G401.6 (cell line): ENCODE data around the gene DENND1A.
"Not testable (repeated sequence)": the region's sequence is repeated elsewhere in the genome, so short reads cannot be mapped to it uniquely, and the experiment has no call there.

ENCODE experiments used
- FAIRE-seq: peaks from 2 replicates; lab custom pipeline; 2012; peaks lifted over from hg19 to GRCh38; lab: Jason Lieb, UNC

The DENND1A gene

DNA sequence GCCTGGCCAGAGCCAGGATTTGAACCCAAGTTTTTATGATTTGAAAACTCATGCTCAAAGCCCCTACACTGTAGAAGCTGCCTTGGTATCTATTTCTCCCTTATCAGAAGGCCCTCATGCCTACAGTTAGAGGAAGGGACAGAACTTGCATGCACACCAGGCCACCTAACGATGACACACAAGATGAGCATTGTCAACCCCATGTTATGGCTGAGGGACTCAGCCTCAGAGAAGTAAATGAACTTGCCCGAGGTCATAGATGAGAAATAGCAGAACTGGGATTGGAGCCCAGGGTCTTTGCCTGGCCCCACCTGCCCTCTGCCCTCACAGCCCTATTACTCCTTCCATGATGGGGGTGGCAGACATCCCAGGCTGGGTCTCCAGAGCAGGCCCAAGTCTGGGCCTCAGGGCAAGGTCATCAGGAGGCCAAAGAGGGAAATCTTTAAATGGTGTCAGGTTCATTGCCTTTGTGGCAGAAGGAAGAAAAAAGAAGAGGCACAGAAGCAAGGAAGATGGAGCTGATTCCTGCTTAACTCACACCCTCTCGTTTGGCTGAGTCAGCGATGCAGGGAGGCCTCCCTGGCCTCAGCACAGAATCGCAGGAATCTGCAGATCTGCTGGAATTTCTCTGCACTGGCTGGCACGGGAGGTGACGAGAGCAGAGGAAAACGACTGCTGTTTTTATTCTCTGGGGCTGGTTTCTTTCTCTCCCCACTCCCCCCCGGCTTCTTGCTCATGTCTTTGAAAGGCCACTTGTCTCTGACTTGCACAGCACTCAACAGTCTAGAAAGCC, 594.5 kb downstream of the DENND1A start:
- no peak for FAIRE-seq

DNA sequence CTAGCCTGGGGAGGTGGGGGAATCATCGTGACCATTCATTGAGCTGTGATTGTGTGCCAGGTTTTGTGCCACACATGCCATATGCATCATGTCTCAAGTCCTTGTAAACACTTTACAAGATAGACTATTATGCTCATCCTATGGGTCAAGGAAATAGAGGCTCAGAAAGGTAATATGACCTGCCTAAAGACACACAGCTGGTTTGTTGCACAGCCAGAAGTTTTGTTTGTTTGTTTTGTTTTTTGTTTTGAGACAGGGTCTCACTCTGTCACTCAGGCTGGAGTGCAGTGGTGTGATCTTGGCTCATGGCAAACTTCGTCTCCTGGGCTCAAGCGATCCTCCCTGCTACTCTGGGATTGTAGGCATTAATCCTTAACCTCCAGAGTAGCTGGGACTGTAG, 595.3 kb downstream of the DENND1A start:
- FAIRE-seq, result no peak

DNA sequence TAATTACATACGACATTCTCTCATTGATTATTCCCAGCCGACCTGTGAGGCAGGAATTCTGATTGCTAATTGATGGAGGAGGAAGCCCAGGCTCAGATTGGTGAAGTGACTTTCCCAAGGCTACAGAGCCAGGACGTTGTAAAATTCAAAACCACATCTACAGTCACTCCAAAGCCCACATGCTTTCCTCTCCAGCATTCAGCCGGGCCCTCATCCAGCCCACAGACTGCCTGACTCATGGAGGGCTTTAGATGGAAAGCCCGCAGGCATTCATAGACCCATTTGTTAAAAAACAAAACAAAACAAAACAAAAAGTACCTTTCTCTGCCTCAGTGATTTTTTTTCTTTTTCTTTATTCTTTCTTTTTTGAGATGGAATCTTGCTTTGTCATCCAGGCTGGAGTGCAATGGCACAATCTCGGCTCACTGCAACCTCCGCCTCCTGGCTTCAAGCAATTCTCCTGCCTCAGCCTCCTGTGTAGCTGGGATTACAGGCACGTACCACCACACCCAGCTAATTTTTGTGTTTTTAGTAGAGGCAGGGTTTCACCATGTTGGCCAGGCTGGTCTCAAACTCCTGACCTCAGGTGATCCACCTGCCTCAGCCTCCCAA, 596.8 kb downstream of the DENND1A start:
- FAIRE-seq, result not testable (repeated sequence)

DNA sequence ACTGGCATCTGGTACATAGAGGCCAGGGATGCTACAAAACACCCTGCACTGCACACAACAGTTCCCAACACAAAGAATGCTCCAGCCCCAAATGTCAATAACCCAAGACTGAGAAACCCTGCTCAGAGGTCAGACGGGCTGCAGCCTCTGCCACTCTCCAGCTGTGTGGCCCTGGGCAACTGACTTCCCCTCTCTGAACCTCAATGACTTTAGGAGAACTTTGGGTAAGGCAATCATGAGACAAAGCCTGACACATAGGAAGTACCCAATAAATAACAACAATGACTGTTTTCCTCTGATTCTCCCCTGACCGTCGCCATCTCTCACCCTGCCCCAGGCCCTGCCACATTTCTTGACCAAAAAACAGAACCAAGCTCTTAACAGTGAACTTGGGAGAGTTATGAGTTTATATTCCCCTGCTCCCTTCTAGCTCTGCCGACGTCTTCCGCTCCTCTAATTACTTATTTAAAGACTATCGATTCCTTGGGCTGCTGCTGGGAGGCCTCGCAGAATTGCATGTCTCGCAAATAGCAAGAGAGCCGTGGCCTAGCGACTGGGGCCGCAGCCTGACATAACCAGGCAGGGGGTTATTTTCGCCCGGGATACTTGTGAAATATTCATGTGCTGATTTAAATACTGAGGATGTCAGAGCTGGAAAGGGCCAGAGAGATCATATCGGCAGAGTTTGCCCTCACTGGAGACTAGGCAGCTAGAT, 598.4 kb downstream of the DENND1A start:
- FAIRE-seq, result no peak
